Measurements from ENCODE around the gene ADAMTS2.
"Not testable (repeated sequence)": the region's sequence is repeated elsewhere in the genome, so short reads cannot be mapped to it uniquely, and the experiment has no call there.

ADAMTS2 gene

DNA sequence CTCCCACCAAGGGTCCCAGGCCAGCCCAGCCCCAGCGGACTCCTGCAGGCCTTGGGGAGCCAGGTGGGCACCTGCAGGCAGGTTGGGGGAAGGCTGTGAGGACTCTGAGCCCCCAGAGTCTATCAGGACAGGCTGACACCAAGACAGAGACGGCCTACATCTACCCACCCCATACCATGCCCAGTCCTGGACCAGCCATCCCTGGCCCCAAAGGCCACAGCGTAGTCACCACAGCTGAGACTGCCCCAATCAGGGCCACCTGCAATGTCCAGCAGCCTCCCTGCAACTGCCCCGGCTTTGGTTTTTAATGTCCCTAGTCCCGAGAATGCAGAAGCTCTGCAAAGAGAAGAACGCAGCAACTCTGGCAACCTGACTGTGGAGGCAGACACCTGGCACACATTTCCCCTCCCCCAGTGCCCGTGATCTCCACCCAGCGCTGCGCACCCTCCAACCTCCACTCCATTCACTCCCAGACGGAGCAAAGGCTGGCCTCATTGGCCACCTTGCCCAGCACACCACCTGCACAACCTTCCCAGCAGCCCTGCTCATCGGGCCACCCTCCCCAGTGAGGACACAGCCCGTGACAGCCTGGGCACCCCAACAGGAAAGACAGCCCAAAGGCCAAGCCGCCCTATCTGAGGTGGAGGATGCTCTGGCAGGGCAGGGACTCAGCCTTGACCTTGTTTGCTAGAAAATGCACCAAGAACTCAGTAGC lies 14.9 kb downstream of the ADAMTS2 start:
- intact Hi-C loops (cut with DNase I) = no loop called here
- peak in 3 of 10 donors; percentile 59 to 63 (median 61) for DNase-seq

DNA sequence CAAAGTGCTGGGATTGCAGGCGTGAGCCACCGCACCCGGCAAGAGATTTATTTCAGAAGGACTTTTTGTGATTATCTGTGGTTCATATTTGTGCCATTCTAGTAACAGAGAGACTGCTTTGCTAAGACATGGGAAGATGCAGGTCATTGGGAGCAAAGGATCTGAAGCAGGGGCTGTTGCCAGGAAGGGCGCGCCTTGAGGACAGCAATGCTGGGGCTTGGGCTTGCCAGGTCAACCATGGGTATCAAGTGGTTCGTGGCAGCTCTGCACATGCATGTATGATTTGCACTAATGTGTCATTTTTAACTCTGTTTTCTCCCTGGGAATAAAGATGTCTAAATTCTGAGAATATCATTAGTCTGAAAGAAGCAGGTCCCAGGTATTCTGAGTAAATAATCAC lies 17.0 kb downstream of the ADAMTS2 start:
- intact Hi-C loops (cut with DNase I) = no loop called here
- peak in 2 of 10 donors; percentile 27 to 52 for DNase-seq

DNA sequence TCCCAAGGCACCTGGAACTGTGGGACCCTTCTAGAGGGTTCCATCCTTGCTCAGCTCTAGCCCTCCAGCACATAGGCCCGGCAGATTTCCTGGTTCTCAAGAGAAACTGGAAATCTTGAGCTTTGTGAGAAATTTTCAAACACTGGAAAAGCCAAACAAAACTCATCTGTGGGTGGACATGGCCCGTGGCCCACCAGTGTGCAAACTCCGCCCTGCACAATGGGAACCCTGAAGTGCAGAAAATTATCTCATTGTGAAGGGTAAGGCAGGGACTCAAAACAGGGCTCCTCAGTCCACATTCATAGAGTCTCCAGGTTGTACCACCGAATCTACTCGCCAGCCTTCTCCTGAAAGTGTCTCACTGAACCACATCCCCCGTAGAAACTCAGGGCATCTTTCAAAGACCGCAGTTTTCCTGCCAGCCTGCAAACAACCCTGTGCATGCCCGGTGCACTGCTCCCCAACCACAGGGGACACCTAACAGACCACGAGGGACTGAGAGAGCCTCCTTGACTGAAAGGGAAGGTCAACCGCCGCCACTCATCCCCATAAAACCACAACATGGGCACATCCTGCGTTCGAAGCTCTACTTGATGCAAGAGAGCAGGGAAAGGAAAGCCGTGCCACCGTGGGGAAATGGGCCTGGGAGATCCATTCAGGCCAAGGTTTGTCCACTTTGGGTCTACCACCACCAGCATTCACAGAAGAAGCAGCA lies 18.1 kb downstream of the ADAMTS2 start:
- intact Hi-C loops (cut with DNase I) = no loop called here
- DNase-seq = peak in 3 of 10 donors; percentile 35 to 48 (median 44)

GRCh38 chr5:179326122-179326927 lies 18.9 kb downstream of the ADAMTS2 start:
- DNase-seq = peak in 3 of 10 donors; percentile 43 to 57 (median 52)
- intact Hi-C loops (cut with DNase I) = no loop called here

DNA sequence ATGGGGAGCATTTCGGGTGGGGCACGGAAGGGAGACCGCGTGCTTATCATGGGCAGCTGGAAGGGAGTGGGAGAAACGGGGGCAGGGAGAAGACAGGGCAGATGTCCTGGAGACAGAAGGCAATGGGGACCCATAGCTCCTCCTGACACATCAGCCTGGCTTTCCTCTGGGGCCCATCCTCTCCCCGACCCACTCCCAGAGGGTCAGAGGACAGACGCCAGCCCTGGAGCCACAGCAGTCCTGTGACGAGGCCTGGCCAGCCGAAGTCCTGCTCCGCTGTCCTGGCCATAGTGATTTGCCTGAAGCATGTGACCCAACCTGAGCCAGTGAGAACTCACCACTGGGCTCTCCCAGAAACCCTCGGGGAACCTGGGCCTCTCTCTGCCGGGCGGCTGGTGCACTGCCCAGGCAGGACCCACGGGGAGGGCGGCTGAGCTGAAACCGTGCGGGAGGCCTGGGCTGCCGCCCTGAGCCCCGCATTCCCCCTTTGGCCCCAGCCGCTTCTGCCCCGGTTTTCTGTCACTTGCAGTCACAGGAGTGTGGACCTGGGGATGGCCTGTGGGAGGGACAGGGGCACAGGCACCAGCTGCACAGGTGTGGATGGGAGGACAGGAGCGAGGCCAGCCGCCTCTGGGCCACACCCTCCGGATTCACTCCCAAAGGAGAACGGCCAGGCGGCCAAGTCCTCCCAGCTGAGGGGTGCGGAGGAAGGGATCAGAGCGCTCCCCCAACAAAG lies 19.8 kb downstream of the ADAMTS2 start:
- intact Hi-C loops (cut with DNase I) = no loop called here
- DNase-seq = peak in 3 of 10 donors; percentile 65 to 76 (median 75)

- intact Hi-C loops (cut with DNase I) = no loop called here
- peak in 2 of 10 donors; percentile 7 to 59 for DNase-seq
Measured at GRCh38 chr5:179324760-179325295, 20.4 kb downstream of the ADAMTS2 start.

DNA sequence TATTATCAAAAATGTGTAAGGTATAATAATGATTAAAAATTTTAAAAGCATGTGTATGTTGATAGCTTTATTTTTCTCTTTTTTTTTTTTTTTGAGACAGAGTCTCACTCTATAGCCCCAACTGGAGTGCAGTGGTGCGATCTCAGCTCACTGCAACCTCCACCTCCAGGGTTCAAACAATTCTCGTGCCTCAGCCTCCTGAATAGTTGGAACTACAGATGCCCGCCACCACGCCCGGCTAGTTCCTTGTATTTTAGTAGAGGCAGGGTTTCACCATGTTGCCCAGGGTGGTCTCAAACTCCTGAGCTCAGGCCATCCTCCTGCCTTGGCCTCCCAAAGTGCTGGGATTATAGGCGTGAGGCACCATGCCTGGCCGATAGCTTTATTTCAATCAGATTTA lies 20.9 kb downstream of the ADAMTS2 start:
- intact Hi-C loops (cut with DNase I) = not testable (repeated sequence)
- DNase-seq = peak in 2 of 10 donors; percentile 18 to 62

DNA sequence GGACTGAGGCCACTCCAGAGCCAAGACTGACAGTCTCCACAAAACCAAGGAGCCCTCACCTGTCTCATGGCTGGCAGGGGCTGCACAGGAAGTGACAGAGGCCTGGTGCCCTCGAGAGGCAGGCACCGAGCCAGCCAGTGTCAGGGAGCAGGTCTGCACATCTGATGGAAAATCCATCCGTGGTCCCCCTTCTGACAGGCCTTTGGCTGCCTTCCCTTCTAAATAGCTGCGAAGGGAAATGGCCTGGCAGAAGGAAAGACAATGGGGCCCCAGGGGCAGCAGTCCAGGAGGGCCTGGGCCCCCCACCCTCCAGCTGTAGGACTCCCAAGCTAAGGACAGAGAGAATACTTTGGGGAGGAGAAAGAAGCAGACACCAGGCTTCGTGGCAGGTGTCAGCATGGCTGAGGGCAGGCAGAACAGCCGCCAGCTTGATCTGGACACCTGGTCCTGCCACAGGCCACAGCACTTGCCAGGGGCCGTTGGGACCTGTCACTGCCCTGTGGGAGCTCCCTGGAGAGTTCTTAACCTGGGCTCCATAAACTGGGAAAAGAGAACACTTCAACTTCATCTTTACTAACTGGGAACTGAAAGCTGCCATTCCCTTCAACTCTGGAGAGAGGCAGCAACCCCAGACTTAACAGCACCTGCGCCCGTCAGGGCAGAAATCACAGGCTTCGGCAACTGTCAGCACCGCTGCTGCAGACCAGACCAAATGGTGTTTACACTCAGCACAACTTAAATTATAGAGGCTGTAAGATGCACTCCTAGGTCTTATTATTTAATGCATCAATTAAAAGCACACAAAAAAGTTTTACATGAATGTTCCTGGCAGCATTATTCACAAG lies 22.0 kb downstream of the ADAMTS2 start:
- peak in 2 of 10 donors; percentile 36 to 70 for DNase-seq
- intact Hi-C loops (cut with DNase I) = no loop called here

- intact Hi-C loops (cut with DNase I) = no loop called here
- peak in 2 of 10 donors; percentile 48 to 58 for DNase-seq
Measured at GRCh38 chr5:179322071-179323025, 22.9 kb downstream of the ADAMTS2 start.

DNA sequence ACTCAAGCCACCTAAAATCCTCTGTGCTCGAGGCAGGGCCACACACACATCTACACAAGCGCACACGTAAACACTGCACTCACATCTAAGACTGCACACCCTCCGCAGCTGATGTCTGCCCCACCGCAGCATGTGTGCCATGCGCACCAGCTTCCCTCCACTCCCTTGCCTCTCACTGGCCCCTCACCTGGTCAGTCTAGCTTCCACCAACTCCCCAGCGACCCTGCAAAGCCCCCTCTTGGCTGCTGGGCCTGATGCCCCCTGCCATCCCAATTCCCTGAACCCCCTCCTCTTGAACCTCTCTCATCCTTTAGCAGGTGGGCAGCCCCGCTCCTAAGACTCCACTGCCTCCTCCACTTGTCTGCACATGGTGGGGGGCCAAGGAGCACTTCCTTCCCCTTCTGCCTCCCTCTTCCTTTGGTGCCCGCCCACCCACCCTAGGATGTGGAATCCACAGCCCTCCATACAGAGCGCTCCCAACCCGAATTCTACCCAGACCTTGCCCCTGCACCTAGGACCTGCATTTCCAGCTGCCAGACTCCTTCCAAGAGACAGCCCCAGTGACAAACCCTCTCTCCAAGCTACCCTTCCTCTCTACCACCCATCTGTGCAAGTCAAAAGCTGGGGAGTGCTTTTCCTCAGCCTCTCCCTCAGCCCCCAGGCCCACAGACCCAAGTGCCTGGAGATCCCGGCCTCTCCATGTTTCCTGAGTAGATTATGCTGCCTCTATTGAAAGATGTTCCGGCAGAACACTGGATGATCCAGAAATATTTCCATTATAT lies 23.9 kb downstream of the ADAMTS2 start:
- DNase-seq = peak in 2 of 10 donors; percentile 33 to 39
- intact Hi-C loops (cut with DNase I) = no loop called here

DNA sequence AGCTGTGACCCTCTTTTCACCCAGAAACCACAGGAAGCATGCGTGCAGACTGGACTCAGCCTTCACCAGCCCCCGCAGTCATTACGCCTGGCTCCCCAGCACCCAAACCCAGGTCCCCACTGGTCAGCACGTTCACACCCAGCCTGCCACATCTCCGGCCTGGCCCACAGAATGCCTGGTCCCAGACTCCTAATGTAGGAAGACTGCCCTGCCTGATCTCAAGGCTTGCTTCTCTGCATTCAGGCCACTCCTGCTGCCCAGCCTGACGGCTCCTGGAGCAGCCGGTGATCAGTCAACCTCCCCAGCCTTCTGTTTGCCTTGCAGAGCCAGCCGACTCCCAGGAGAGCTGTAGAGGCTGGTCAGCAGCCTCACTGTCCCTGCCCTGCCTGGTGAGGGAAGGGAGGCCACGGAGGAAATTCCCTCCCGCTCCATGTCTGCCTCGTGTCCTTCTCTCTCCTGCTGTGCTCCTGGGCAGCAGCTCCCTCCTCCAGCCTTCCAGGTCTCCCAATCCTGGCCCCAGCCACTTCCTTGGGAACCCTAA lies 25.4 kb downstream of the ADAMTS2 start:
- intact Hi-C loops (cut with DNase I) = no loop called here
- peak in 3 of 10 donors; percentile 47 to 71 (median 67) for DNase-seq

DNA sequence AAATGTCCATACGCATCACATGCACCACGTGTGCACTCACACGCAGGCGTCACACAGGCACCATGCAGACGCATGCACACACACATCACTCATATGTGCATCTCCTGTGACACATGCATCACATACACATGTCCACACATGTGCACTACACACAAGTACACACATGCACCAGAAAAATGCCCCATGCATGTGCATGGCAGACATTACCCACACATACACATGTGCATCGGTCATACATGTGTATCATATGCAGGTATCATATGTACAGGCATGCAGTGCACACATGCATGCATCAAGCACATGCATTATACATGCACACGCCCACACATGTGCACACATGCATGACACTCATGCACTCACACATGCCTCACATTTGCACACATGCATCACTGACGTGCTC lies 26.1 kb downstream of the ADAMTS2 start:
- intact Hi-C loops (cut with DNase I) = no loop called here
- DNase-seq = no peak

DNA sequence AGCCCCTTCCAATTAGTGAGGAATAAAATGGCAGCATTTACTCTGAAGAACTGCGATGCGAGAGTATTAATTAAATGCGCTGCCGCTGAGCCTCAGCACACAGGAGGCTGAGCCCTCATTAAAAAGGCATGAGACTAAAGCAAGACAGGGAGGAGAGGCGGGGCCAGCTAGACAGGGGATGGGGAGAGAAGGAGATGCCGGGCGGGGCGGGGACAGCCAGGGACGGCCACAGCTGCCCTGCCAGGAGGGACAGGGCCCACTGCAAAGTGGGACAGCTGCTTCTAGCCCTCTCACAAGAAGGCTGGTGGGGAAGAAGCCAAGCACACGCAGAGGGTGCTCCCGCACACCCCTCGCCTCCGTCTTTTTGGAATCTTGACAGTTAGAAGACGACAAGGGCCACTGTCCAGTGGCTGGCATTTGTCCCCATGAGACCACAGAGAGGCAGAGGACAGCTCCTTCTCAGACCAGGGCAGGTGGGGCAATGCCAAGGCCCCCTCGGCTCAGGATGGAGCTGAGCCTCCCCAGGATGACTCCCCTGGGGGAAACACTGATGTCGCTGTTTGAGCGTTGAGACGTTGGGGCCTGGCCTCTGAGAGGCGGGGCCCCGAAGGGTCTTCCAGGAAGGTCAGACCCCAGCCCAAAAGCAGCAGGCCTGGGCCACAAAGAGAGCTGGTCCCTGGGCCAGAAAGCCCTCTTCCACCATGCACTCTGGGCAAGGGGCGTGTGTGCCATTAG lies 26.9 kb downstream of the ADAMTS2 start:
- intact Hi-C loops (cut with DNase I) = no loop called here
- peak in 2 of 10 donors; percentile 67 to 79 for DNase-seq

DNA sequence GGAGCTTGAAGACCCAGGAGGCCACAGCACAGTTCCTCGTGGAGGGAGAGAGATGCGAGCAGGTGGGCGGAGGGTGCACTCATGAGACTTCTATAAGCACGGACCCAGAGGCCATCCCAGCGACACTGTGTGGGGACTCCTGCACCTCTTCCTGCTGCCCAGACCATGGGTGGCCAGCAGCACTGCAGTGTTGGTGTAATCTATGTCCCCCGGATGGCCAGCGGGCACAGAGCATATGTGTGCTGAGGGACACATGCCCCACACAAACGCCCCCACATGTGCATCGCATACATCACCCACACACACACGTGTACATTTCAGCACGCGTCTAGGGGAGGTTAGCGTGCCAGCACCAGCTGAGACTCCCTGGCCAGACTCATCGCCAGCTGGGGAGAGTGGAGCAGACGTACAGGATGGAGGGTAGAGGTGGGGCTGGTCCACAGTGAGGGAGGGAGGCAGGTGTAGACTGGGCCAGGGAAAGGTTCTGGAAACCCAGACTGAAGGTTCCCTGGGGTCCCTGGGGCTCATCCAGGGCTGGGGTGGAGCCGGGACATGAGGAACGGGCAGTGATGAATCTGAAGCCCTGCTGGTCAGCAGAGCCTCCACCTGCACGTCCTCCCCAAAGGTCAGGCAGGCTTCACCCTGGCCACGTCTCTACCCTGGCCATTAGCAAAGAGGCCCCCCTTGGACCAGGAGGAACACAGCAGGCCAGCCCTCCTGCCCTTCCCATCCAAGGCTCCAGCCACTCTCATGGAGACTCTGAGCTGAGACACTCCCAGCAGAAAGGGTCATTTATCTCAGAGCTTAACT lies 27.6 kb downstream of the ADAMTS2 start:
- intact Hi-C loops (cut with DNase I) = no loop called here
- DNase-seq = peak in 3 of 10 donors; percentile 49 to 63 (median 55)

DNA sequence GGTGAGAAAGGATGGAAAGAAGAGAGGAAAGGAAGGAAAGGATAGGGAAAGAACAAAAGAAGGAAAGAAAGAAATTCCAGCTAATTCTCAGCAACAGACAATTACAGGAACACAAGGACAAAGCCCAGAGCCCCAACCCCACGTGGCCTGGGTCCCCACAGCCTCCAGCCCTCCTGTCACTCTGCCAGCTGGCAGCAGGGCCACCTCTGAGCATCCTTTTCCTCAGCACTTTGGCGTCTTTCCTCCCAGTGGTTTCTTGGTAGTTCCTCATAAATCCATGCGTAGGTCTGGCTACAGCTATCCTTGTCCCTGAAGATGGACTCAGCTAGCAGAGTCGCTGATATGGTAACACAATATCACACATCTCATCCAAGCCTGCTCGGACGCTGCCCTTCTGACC lies 28.3 kb downstream of the ADAMTS2 start:
- DNase-seq = peak in 2 of 10 donors; percentile 2 to 22
- intact Hi-C loops (cut with DNase I) = no loop called here

All from posterior cingulate gyrus (tissue), 11 donors.